ENCODE measurements around the gene EFNA3.

GRCh38 chr1:155042789-155043188 is 35.8 kb upstream of the EFNA3 start:
- TF ChIP-seq, protein P1, sequence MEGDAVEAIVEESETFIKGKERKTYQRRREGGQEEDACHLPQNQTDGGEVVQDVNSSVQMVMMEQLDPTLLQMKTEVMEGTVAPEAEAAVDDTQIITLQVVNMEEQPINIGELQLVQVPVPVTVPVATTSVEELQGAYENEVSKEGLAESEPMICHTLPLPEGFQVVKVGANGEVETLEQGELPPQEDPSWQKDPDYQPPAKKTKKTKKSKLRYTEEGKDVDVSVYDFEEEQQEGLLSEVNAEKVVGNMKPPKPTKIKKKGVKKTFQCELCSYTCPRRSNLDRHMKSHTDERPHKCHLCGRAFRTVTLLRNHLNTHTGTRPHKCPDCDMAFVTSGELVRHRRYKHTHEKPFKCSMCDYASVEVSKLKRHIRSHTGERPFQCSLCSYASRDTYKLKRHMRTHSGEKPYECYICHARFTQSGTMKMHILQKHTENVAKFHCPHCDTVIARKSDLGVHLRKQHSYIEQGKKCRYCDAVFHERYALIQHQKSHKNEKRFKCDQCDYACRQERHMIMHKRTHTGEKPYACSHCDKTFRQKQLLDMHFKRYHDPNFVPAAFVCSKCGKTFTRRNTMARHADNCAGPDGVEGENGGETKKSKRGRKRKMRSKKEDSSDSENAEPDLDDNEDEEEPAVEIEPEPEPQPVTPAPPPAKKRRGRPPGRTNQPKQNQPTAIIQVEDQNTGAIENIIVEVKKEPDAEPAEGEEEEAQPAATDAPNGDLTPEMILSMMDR (IDR thresholded peaks at IDR 0.05): no peak
- no peak for TF ChIP-seq POLR2A (IDR thresholded peaks at IDR 0.05)

All from heart left ventricle (tissue), 13 donors.